ENCODE results near the gene CD53.

DNA sequence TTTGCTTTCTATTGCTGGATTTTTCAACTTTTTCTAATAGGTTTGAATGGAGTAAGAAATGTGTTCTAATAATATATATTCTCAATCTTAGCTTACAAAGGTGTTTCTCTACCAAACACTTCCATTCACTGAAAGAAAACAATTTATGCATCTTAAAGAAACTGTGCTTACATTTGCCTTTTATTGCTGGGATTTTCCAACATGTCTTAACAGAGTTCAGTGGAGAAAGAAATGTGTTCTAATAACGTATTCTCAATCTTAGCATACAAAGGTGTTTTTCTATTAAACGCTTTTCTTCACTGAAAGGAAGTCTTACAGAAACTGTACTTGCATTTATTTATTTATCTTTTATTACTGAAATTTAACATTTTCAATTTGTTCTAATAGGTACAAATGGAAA lies 5.6 kb downstream of the CD53 start:
- TF ChIP-seq GATA2 (IDR thresholded peaks at IDR 0.05; ENCODE audit: low read depth, low read length) (no peak), GATA3 (IDR thresholded peaks at IDR 0.05; ENCODE audit: low read depth, low read length) (no peak)

Data from SH-SY5Y (cell line).